Measurements from ENCODE around the gene RPL29. TPM values are rescaled to one million over a fixed set of nuclear protein-coding genes. Genes with fewer than 3 reads are reported as not detected.
A peak's percentile ranks its signal among the peaks of the same experiment; 100 is the strongest.
"Not testable (repeated sequence)": the region's sequence is repeated elsewhere in the genome, so short reads cannot be mapped to it uniquely, and the experiment has no call there.

RPL29 gene
- total RNA-seq, 1 experiment from 2014 or later: 590 TPM

GRCh38 chr3:52006017-52006819 lies 10.5 kb upstream of the RPL29 start:
- no peak for DNase-seq (ENCODE audit: low read depth)

- no peak for DNase-seq (ENCODE audit: low read depth)
These were observed 9.9 kb upstream of the RPL29 start for GRCh38 chr3:52005571-52005986.

- no peak for DNase-seq (ENCODE audit: low read depth)
These were observed 9.3 kb upstream of the RPL29 start for GRCh38 chr3:52004906-52005395.

- DNase-seq (ENCODE audit: low read depth): no peak
These were observed 8.6 kb upstream of the RPL29 start for GRCh38 chr3:52004163-52004787.

- no peak for DNase-seq (ENCODE audit: low read depth)
These were observed 7.1 kb upstream of the RPL29 start for GRCh38 chr3:52002748-52003147.

- peak; percentile 51 for DNase-seq (ENCODE audit: low read depth)
These were observed 5.8 kb upstream of the RPL29 start for GRCh38 chr3:52001443-52001974.

- no peak for DNase-seq (ENCODE audit: low read depth)
These were observed 4.2 kb upstream of the RPL29 start for GRCh38 chr3:51999846-52000245.

- no peak for DNase-seq (ENCODE audit: low read depth)
These were observed 3.1 kb upstream of the RPL29 start for GRCh38 chr3:51998774-51999173.

GRCh38 chr3:51997935-51998596 lies 2.4 kb upstream of the RPL29 start:
- peak; percentile 71 for DNase-seq (ENCODE audit: low read depth)

- DNase-seq (ENCODE audit: low read depth): no peak
These were observed 1.5 kb upstream of the RPL29 start for GRCh38 chr3:51997172-51997571.

GRCh38 chr3:51994530-51994929 lies 1.2 kb downstream of the RPL29 start:
- no peak for DNase-seq (ENCODE audit: low read depth)

- DNase-seq (ENCODE audit: low read depth): not testable (repeated sequence)
These were observed 2.0 kb downstream of the RPL29 start for GRCh38 chr3:51993657-51994056.

GRCh38 chr3:51992017-51992682 lies 3.5 kb downstream of the RPL29 start:
- no peak for DNase-seq (ENCODE audit: low read depth)

- not testable (repeated sequence) for DNase-seq (ENCODE audit: low read depth)
These were observed 5.2 kb downstream of the RPL29 start for GRCh38 chr3:51990501-51990971.

- DNase-seq (ENCODE audit: low read depth): no peak
These were observed 7.2 kb downstream of the RPL29 start for GRCh38 chr3:51988286-51989146.

- DNase-seq (ENCODE audit: low read depth): no peak
These were observed 8.1 kb downstream of the RPL29 start for GRCh38 chr3:51987568-51987967.

- DNase-seq (ENCODE audit: low read depth): no peak
These were observed 9.4 kb downstream of the RPL29 start for GRCh38 chr3:51986010-51986947.

- DNase-seq (ENCODE audit: low read depth): no peak
These were observed 10.6 kb downstream of the RPL29 start for GRCh38 chr3:51985063-51985462.

- DNase-seq (ENCODE audit: low read depth): no peak
These were observed 11.4 kb downstream of the RPL29 start for GRCh38 chr3:51984269-51984647.
